ENCODE results near the gene MED22.
"Not testable (repeated sequence)": the region's sequence is repeated elsewhere in the genome, so short reads cannot be mapped to it uniquely, and the experiment has no call there.

MED22 gene

DNA sequence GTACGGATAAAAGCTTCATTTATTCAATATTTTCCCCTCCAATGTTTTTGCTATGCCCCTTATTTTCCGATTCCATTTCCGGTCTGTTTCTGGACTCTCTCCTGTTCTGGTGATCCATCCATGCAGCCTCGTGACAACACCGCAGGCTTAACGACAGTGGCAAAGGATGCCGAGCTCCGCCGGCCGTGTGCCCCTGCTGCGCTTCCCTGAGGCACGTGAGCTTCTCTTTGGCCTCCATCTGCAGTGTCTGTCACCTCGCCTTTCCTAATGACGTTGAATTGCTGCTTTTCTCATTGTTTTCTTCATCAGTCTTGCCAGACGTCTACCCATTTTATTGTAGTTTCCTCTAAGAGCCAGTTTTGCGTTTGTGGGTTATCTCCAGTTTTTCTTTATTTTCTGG is 40.6 kb downstream of the MED22 start:
- in situ Hi-C loops (cut with MboI; ENCODE audit: low sequenced_read_pairs) = no loop called here

DNA sequence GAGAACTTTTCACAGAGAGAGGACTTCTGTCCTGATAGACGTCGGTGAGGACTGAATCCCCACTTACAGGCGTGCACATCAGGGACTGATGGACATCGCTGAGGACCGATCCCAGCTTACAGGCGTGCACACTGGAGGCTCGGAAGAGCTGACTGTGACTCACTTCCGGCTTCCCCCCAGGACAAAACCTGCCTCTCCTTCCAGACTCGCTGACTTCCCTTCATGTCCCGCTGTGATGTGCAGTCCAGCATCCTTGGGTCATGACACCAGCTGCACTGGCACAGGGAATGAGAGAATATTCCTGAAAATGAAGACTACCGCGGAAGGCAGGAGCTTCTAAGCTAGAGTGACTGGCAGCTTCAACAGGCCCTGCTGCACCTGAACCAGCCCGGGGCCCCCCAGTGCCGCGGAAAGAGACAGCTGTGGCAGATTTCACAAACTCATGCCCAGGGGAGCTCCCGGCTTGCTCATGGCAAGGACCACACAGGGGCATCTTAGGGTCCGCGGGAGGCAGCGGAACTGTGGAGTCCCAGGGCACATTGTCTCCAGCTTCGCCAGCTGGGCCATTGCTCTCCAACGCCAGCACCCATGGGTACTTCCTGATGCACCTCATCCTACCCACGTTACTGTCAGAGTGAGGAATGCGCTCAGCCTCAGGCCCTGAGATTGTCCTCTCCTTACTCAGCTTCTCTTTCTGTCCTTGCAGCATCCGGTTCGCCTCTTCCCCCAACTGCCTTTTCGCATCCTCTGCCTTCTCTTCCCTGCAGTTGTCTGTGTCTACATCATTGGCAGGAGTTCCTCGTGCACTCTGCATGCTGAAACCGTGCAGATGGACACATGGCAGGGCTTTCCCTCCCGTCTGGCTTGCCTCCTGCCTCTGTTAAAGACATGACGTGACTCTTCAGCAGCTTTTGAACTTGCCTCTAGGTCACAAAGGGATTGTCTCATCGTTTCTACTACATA is 41.4 kb downstream of the MED22 start:
- in situ Hi-C loops (cut with MboI; ENCODE audit: low sequenced_read_pairs) = no loop called here

DNA sequence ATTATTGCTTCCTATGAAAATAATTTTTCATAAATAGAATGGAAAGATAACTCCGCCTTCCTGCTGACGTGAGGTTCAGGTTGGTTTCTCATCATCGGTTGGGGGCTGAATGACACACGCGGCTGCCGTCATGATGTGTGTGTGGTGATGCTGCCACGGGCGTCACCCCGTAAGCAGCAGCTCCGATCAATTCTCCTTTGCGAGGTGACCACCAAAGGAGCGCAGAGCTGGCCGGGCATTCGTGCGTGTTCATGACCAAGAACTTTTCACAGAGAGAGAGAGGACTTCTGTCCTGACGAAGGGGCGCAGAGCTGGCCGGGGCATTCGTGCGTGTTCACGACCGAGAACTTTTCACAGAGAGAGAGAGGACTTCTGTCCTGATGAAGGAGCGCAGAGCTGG is 42.2 kb downstream of the MED22 start:
- in situ Hi-C loops (cut with MboI; ENCODE audit: low sequenced_read_pairs) = no loop called here

DNA sequence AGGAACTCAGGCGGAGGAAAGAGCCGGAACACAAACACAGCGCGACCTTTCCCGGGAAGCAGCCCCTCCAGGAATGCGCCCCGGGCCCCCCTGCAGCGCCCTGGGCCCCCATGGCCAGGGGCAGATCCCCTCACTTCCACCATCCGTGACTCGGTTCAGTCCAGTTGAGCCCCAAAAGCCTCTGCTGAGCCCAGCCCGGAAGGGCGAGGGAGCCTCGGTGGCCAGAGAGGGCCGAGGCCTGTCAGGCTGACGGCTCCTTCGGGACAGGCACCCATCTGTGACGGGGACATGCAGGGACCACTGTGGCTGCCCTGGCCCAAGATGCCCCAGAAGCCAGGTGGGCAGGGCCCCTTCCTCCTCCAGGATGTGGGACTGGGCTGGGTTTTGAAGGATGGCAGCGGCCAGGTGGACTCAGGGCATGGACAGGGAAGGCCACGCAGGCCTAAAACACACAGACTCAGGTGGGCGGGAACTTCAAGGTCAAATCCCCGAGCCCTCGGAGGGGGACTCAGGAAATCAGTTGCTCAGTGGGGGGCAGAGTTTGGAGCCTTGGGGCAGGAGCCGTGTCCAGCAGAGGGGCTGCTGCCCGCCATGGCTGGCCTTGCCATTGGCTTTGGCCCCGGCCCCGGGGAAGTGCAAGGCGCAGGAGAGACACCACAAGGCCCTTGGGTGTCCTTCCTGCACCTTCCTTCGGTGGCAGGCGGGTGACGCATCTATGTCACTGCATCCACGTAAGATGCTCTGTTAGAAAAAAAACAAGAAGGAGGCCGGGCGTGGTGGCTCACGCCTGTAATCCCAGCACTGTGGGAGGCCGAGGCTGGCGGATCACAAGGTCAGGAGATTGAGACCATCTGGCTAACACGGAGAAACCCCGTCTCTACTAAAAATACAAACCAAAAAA is 43.2 kb downstream of the MED22 start:
- in situ Hi-C loops (cut with MboI; ENCODE audit: low sequenced_read_pairs) = no loop called here

DNA sequence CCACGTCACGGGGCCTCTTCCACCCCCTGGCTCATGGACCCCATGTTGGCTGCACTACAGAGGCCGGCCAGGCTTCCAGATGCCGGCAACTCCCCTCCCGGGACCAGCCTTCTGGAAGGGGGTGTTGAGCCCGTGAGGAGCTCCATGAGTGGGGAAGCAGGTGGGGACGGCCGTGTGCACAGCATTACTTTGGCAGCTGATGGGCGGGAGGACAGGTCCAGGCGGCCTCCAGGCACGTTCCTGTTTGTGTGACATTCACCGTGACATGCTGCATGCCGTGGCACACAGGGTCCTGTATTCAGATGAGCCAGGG is 43.8 kb downstream of the MED22 start:
- in situ Hi-C loops (cut with MboI; ENCODE audit: low sequenced_read_pairs) = no loop called here

DNA sequence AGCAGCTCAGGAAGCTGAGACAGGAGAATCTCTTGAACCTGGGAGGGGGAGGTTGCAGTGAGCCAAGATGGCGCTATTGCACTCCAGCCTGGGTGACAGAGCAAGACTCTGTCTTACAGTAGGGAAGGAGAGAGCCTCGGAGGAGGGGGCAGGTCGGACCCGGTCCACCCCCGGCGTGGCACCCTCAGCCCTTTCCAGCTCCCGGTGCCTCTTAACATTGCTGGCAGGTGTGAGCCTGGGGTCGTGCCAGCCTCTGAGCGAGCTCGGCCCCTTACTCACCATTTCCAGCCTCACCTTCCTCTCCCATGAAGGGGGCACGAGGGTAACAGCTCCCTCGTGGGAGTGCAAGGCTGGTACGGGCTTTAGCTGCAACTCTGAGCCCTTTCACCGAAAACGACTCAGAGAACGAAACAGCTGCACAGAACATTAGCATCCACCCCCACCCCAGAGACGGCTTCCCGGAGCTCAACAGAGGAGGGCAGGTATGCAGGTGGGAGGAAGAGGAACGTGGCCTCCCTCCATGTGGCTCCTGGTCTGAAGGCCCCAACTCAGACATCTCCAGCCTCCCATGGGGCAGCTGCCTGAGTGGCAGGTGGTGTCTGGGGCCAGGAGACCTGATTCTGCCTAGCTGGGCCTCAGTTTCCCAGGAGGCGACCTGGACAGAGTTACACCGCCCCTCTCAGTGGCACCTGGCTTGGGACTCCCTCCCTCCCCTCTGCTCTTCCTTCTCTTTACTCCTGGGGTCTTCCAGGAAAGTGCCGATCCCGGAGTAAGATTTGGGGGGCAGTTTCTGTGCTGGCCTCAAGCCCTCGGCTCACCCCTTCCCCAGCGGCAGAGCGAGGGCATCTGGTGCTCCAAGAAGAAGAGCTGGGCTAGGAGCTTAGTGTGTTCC is 44.4 kb downstream of the MED22 start:
- in situ Hi-C loops (cut with MboI; ENCODE audit: low sequenced_read_pairs) = no loop called here

DNA sequence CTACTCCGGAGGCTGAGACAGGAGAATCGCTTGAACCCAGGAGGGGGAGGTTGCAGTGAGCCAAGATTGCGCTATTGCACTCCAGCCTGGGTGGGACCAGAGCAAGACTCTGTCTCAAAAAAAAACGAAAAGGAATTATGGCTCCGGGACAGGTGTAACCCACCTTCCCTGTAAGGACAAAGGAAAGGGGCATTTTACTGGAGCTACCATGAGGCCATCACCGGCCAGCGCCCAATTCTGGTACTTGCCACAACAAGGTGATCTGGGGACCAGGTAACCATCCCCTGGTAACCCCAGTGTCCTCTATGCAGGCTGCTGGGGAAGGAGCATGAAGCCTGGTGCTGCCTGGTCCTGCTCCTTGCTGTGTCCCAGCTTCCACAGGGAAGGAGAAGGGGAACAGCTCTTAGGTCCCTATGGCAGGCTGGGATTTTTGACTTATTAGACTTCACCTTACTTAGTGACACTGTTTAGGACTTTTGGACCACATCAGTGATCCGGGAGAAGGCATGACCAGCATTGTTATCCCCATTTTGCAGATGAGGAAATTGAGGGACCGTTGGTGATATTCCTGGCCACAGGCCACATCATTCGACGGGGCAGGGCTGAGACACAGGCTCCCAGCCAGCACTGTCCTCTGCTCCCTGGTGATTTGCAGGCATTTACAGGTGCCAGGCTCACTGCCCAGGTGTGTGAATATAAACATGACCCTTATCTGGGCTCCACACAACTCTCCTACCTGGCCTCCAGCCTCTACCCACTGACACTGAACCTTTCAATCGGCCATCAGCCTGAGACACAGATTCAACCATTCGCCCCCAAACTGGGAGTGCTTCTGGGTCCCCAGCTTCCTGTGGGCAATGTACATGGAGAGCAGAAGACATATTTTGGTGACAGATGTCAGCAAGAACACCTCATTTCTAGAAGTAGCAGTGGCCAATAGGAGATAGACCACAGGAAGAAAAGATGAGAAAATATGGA is 46.4 kb downstream of the MED22 start:
- in situ Hi-C loops (cut with MboI; ENCODE audit: low sequenced_read_pairs) = no loop called here

DNA sequence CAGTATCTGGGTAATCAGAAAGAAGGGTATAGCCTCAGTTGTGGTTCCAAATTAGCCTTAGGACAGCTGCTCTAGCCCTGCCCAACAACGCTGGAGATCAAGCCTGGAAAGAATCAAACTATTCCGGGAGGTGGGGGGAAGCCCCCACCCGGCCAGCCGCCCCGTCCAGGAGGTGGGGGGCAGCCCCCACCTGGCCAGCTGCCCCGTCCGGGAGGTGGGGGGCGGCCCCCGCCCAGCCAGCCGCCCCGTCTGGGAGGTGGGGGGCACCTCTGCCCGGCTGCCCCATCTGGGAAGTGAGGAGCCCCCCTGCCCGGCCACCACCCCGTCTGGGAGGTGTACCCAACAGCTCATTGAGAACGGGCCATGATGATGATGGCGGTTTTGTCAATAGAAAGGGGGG is 47.9 kb downstream of the MED22 start:
- in situ Hi-C loops (cut with MboI; ENCODE audit: low sequenced_read_pairs) = not testable (repeated sequence)

DNA sequence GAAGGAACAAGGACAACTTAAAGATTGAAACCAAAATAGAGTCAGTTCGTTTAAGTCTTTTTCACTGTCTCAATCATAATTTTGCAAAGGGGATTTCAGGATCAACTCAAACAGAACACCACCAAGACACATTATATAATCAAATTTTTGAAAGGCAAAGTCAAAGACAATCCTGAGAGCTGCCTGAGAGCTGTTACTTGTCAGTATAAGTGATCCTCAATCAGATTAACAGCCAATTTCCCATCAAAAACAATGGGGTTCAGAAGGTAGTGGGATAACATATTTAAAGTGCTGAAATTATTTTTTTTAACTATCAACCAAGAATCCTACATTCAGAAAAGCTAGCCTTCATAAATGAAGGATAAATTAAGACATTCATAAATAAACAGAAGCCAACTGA is 53.7 kb downstream of the MED22 start:
- in situ Hi-C loops (cut with MboI; ENCODE audit: low sequenced_read_pairs) = no loop called here

DNA sequence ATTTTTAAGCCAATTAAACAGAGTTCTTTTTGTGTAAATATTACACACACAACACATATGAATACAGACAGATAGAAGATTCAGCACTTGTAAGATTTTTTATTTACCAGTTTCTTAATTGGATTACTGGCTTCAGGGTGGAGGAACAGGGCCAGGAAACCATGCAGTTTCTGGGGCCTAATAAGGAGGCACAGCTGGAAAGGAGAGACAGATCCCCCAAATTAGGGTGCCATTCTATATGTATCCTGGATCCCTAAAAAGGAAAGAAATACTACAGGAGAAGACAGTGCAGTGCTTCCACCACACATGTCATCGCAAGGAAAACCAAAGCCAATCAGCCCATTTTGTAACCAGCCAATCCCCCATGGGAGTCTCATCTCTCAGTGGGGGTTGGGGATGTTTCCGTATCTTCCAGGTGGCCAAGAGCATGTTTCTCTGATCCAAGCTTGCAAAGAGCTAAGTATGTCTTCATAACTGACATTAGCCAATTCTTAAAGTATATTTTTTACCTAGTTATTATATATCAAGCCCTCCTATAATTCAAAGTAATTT is 57.1 kb downstream of the MED22 start:
- in situ Hi-C loops (cut with MboI; ENCODE audit: low sequenced_read_pairs) = no loop called here

Measured in HL-60/S4 (cell line).